GM23248 (cell line): ENCODE results near the gene PCBD1.

Experiments
- EZH2 ChIP-seq: fragments of 200-600 bp; sonication (generic); IDR thresholded peaks from 2 replicates; pipeline ENCODE4 v1.6.1; 2018; ENCODE audit warnings: antibody characterized with exemption, mild to moderate bottlenecking; ENCODE audit not compliant: insufficient read depth, poor library complexity, severe bottlenecking
- EZH2phosphoT487 ChIP-seq: fragments of 200-600 bp; sonication (generic); IDR thresholded peaks from 2 replicates; pipeline ENCODE4 v1.6.1; 2018; ENCODE audit warnings: antibody characterized with exemption, moderate library complexity, mild to moderate bottlenecking, low read depth; ENCODE audit not compliant: insufficient read depth

DNA sequence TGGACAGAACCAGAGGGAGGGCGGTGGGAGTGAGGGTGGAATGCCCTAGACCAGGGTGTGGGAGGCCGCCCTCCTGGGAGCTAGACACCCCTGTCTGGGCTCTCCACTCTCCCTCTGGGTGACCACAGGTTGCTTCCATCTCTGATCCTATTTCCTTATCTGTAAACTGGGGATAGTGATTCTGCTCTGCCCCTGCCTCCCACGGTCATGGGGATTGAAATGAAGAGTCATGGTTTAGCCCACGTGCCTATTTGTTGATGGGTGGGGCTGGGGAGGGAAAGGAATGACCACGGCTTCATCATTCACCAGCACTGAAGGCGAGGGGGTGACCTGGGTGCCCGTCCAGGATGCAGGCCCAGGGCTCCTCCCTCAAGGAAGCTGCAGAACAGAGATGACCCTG is 49.3 kb upstream of the PCBD1 start:
- TF ChIP-seq EZH2phosphoT487 (no peak), EZH2 (no peak)
